Effector CD8-positive, alpha-beta T cell (primary cell): Measurements from ENCODE around the gene INPP5A.
"Not testable (repeated sequence)": the region's sequence is repeated elsewhere in the genome, so short reads cannot be mapped to it uniquely, and the experiment has no call there.

ENCODE experiments used
- DNase-seq: peaks from one replicate; lab custom pipeline; 2025; lab: John Stamatoyannopoulos, UW
- total RNA-seq, 4 experiments: gene quantifications; one replicate each; lab custom pipeline; 2026; lab: John Stamatoyannopoulos, UW

Gene INPP5A, protein sequence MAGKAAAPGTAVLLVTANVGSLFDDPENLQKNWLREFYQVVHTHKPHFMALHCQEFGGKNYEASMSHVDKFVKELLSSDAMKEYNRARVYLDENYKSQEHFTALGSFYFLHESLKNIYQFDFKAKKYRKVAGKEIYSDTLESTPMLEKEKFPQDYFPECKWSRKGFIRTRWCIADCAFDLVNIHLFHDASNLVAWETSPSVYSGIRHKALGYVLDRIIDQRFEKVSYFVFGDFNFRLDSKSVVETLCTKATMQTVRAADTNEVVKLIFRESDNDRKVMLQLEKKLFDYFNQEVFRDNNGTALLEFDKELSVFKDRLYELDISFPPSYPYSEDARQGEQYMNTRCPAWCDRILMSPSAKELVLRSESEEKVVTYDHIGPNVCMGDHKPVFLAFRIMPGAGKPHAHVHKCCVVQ
- 10.5 to 19.5 (median 13.8) reads per million in 4 experiments for total RNA-seq

DNA sequence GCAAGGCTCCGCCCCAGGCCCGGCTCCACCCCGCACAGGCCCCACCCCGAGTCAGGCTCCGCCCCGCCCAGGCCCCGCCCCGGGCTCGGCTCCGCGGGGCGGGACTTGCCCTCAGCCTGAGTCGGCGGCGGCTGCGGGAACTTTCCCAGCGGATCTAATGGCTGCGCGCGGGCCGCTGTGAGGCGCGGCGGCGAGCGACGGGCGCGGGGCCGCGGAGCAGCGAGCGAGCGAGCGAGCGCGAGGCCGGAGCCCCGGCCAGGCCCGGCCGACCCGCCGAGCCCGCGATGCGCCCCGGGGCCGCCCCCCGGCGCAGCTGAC, at the start of gene INPP5A:
TSS of gene INPP5A (plus strand) at position 104 of the 318 bp plus-strand sequence. CDS start 310 bp downstream, outside the sequence.
- DNase-seq = no peak

DNA sequence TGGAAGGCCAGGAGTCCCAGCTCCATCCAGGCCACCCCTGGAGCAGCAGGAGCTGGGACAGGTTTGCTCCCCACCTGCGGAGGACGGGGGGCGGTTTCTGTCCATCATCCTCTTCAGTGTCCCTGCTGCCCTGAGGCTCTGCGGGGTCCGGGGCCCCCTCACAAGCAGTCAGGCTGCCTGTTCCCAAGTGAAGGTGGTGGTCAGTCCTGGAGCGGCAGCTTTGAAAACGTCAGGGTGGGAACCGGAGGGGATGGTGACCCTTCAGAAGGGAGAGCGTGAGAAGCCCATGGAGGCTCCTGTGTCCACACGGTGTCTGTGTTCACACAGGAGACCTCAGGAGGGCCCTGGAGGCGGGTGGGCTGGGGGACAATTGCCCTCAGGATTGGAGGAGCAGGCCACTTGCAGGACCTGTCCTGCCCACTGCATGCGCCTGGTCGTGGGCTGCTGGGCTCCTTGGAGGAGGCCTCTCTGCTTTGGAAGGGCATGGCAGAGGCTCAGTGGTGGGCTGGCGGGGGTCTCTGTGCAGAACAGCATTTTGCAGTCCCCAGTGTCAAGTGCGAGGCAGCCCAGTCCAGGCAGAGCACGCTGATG, 49.3 kb upstream of the INPP5A start:
- DNase-seq = no peak

DNA sequence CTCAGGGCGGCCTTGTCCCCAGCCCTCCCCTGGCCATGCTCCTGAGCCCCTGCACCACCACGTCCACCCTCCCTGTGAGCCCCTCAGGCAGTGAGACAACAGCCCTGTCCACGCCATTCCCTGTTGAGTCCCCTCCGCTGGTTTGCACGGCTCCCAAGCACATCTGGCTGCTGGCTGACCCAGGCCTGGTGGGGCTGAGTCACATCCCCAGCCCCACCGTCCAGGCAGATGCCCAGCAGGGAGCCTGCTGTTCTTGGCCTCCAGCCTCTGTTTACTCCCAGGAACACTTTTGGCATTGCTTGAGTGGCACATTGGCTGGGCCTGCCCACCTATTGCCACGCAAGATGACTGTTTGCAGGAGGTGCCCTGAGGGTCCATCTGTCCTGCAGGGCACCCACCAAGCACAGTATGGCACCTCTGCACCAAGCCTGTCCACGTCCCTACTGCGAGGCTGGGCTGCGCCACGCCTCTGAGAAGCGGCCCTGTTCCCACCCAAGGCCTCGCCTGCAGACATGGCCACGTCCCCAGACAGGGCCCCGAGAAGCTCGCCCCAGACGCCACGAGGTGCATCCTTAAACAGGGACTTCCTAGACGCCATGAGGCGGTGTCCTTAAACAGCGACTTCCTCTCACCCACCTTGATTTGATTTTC, 48.4 kb upstream of the INPP5A start:
- DNase-seq = no peak

DNA sequence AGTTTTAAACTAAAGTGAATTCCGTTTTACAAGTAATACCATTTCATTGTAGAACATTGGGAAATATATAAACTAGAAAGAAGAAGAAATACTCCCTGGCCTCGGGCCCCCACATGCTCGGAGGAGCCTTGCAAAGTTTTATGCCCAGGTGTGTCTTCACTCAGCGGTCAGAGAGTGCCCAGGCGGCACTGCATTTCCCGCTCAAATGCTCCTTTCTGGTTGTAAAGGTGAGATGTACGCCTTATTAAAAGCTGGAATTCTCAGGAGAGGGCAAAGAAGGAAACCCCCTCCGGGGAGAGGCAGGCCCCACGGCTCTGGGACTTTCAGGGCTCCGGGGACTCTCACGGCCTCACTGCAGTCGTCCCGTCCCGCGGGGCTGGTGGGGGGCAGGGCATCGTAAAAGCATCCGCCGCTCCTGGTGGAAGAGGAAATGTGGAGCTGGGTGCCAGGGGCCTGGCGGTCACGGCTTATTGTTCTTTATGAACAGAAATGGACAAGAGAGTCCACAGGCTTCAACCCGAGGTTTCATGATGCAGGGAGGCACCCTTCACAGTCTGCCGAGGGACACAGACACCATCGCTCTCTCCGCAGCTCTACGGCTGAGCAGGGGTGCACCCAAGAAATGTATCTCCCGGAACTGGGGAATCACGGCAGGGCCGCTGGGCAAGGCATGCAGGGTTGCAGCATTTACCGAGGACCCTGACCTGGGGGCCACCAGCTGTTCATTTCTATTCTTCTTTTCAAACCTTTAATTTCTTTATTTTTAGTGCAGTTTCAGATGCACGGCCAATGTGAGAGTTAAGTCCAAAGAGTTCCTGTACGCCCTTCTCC, 47.7 kb upstream of the INPP5A start:
- no peak for DNase-seq

DNA sequence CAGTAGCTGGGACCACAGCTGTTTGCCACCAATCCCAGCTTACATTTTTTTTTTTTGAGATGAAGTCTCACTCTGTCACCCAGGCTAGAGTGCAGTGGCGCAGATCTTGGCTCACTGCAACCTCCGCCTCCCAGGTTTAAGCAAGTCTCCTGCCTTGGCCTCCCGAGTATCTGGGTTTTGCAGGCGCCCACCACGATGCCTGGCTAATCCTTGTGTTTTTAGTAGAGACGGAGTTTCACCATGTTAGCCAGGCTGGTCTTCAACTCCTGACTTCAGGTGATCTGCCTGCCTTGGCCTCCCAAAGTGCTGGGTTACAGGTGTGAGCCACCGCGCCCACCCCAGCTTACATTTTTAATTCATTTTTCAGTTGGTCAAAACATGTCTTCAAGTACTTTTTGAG, 46.1 kb upstream of the INPP5A start:
- not testable (repeated sequence) for DNase-seq

DNA sequence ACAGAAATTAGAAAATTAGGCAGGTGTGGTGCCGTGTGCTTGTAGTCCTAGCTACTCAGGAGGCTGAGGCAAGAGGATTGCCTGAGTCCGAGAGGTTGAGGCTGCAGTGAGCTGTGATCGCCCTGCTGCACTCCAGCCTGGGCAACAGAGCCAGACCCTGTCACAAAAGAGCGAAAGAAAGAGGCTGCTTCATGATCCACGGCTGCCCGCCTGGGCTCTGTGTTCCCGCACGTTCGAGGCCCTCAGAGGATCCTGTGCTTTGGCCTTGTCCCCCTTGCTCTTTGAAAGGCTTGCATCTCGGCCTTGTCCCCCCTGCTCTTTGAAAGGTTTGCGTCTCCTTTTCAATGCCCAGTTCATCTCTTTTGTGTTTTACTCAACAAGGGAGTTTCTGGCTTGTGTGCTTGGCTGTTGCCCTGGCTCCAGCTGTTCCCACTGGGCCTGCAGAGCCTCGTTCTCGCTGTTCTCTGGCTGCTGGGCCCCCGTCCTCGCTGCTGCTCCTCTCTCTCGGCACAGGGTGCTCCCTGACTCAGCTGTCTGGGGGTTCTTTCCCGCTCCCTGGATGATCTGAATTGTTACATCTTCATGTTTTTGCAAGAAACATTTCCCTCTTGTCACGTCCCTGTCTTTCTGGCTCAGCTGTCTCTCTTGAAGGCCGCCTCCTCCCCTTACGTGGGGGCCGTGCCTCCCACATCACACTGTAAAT, 45.1 kb upstream of the INPP5A start:
- DNase-seq = no peak

DNA sequence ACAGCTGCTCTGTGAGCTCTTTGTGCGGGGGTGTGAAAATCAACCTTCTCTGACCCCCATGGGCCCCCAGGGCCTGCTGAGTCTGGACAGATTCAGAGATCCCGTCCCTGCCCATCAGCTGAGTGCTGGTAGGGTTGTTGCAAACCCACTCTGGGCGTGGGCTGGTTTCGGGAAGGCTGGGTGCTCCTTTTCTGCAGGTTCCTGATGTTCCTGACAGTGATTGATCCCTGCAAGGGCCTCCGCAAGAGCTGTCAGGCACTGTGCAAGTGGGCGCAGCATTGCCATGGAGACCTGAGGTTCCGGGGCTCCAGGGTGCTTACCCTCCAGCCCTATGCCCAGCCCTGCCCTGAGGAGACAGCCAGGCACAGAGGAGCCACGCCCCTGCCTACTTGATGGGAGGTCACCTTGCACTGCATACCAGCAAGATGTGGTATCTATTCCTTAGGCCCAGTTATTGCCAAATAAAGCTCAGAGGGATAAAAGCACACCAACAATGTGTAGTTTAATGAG, 44.3 kb upstream of the INPP5A start:
- no peak for DNase-seq

DNA sequence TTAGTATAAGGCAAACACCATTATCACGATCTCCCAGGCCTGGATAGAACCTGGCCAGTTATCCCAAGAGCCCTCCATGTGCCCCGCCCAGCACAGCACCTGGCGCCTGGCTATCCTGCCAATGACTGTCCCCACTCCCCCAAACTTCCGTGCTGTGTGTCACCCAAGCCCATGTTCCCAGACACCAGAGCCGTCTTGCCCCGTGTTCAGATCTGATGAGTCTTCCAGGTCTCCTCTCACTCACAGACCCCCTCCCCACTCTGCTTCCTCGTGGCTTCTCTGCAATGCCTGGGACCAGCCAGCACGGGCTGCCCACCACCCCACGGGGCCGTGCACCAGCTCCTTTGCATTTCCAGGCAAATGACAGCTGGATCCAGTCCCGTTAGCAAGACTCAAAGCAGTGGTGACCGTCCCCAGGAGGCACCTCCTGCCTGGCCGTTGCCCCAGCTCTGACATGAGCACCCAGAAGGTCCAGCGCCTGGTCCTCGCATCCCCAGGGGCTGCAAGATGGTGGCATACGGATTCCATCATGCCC, 43.8 kb upstream of the INPP5A start:
- DNase-seq = no peak

DNA sequence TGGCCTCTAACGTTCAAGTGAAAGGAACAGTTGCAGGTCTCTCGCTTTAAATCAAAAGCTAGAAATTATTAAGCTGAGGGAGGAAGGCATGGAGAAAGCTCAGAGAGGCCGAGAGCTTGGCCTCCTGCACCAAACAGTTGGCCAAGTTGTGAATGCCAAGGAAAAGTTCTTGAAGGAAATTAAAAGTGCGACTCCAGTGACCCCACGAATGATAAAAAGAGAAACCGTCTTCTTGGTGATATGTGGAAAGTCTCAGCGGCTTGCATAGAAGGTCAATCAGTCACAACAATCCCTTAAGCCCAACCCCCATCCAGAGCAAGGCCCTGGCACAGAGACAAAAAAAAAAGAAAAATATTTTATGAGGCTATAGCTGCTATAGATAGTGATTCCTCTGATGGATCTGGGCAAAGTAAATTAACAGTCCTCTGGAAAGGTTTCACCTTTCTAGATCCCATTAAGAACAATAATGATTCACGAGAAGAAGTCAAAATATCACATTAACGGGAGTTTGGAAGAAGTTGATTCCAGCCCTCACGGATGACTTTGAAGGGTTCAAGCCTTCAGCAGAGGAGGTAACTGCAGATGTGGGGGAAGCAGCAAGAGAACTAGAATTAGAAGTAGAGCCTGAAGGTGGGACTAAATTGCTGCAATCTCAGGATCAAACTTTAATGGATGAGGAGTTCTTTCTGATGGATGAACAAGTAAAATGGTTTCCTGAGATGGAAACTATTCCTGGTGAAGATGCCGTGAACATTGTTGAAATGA, 42.5 kb upstream of the INPP5A start:
- no peak for DNase-seq

DNA sequence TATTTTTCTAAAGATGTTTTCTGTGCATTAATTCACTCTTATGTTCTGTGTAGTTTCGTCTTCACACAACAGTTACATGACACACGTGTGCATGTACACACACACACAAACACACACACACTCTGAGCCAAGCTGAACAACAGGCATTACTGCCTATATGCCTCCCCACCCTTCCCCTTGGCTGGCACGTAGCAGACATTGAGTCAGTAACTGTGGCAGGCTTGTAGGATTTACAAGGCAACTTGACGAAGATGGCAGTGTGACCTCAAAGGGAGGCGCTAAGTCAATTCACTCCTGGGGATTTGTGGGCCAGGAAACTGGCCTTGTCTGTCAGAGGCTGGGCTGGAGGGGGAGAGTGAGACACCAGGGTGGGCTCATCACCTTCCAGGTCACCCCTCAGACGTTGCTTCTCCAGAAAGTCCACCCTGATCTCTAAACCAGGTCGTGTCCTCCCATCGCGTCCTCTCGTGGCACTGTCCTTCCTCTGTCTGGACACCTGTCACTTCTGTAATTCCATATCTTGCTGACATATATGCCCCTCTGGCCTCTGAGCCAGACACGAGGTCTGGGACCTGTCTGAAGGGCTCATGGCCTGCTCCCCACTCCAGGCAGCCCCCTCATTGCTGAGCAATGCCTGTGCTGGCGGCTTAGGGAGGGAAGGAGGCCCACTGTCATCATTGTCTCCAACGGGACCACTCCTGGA, 41.1 kb upstream of the INPP5A start:
- no peak for DNase-seq

DNA sequence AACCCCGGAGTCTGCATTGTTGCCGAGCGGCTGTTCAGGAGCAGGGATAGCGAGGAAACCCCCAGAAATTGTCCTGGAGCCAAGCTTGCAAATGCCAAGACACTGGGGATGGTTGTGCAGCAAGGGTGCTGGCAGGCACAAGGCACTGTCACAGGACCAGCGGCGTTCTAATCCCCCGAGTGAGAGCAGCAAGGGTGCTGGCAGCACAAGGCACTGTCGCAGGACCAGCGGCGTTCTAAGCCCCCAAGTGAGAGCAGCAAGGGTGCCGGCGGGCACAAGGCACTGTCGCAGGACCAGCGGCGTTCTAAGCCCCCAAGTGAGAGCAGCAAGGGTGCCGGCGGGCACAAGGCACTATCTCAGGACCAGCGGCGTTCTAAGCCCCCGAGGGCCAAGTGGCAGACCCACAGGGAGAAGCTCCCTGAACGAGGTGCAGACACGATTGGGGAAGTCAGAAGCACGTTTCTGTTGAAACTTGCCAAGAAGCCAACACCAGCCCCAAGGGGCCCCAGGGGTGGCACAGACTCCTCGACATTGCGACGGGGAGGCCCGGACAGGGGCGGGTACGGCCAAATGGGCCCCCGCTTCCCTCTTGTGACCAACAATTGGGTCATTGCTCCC, 40.4 kb upstream of the INPP5A start:
- no peak for DNase-seq

DNA sequence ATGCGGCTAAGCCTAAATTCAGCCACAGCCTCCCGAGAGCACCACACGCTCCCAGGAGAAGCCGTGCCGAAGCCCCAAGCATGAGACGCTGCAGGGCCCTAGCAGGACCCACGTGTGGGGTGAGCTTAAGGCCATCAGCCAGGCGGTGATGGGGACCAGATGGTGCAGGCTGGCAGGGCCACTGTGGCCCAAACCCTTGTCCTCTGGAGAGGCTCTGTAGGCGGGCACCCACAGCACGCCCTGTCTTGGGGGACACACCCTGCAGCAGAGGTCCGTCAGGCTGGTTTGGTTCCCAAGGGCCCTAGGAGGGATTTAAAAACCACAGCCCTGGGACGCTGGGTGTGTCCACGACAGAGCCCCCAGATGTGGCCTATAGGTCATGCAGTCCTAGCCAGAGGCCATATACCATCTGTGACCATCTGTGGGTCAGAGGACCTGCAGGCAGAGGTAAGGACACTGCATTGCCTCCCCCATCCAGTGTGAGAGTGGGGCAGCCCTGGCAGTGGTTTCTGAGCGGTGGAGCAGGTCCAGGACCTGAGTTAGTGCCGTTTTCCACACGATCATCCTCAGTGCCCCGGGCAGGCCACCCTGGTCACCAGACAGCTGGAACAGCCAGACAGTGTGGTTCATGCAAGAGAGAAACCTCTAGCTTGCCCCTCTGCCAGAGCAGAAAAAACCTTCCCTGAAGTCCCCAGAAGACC, 39.6 kb upstream of the INPP5A start:
- DNase-seq = no peak

DNA sequence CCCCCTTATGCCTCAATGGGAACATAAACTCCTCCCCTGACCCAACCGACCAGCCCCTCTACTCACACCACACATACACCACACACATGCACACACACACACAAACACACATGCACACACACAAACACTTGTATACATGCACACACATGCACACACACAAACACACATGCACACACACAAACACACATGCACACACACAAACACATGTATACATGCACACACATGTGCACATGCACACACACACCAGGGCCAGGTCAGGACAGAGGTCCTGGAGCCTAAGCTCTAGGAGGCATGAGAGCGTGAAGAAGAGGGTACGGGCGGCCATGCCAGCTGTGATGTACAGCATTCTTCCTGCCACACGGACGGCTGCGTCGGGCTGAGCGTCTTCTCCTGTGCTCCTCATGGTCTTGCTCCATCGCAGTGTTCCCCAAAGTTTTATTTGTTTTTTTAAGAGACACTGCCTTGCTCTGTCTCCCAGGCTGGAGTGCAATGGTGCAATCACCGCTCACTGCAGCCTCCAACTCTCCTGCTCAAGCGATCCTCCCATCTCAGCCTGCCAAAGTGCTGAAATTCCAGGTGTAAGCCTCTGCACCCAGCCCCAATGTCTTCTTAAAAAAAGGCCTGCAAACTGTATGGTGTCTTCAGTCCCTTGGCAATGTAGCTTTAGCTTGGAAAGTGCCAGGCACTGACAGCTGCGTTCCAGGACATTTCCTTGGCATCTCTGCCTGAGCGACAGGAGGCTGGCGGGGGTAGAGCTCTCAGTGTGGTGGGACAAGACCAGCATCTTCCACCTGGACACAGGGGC, 38.8 kb upstream of the INPP5A start:
- DNase-seq = no peak

DNA sequence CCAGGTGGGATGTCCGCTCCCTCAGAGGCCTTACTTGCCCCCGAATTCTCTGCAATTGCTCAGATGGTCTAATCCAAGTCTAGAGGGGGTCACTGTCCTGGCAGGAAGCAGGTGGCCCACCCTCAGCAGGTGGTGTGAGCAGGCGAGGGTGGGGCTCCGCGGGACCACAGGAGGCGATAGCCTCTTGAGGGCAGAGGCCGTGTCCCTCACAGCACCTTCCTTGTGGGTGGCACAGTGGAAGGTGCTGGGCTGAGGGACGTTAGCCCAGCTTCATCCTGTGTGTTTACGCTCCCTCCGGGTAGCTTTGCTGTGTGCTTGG, 38.3 kb upstream of the INPP5A start:
- no peak for DNase-seq

DNA sequence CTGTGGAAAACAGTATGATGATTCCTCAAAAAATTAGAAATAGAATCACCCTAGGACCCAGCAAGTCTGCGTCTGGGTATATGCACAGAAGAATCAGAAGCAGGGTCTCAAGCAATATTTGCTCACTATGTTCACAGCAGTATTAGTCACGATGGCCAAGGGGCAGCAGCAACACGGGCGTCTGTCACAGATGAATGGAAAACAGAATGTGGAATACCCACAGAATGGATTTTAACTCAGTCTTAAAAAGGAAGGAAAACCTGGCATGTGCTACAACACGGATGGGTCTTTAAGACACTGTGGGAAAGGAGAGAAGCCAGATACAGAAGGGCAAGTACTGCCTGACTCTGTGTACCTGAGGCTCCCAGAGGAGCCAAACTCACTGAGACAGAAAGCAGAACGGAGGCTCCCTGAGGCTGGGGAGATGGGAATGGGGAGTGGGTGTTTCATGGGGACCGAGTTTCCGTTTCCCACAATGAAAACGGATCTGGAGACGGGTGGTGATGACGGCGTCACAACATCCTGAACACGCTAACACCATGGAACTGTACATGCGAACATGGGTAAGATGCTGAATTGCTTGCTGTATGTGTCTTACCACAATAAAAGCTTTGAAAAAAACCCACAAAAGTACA, 36.7 kb upstream of the INPP5A start:
- DNase-seq = no peak

DNA sequence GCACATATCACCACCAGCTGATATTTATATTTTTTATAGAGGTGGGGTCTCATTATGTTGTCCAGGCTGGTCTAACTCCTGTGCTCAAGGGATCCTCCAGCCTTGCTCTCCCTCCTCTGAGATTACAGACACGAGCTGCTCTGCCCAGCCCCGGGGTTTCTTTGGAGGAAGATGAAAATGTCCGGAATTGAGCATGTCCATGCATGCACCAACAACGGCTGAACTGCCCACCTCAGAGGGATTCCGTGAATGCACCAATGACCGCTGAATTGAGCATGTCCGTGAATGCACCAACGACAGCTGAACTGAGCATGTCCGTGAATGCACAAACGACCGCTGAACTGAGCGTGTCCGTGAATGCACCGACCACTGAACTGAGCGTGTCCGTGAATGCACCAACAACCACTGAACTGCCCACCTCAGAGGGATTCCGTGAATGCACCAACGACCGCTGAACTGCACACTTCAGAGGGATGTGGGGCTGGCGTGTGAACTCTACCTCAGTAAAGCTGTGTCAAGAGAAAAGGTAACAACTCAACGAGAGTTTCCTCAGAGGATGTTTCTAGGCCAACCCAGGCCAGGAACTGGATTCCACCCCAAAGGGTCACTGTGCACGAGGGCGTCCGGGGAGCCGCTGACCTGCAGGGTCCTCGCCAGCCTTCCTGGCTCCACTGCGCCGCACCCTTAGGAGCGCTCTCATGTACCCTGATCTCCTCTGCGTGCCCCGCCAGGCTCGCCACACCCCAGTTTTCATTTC, 34.9 kb upstream of the INPP5A start:
- DNase-seq = no peak
